GM21737 (cell line): ENCODE results near the gene SLC6A11.

Experiments
- ATAC-seq: cut with Tn5 transposase; IDR thresholded peaks from one replicate; pipeline ENCODE4 v1.9.1; 2021; ENCODE audit warnings: mild to moderate bottlenecking, moderate library complexity; ENCODE audit not compliant: unreplicated experiment

SLC6A11 gene

DNA sequence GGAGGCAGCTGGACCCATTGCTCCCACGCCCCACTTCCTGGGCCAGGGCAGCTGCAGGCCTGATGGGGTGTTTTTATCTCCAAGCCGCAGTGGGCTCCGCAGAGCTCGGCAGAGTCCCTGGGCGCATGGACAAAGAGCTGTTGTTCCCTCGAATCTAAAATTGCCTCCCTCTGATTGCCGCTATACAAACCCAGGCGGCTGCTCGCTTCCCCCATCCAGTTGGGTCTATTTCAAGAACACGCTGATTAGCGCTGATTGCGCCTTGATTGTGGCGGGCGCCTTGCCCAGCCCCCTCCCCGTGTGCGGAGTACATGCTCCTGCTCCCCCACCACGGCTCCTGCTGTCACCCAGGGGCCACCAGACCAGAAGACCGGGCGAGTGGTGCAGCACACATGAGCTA, 133.2 kb downstream of the SLC6A11 start:
- no peak for ATAC-seq

DNA sequence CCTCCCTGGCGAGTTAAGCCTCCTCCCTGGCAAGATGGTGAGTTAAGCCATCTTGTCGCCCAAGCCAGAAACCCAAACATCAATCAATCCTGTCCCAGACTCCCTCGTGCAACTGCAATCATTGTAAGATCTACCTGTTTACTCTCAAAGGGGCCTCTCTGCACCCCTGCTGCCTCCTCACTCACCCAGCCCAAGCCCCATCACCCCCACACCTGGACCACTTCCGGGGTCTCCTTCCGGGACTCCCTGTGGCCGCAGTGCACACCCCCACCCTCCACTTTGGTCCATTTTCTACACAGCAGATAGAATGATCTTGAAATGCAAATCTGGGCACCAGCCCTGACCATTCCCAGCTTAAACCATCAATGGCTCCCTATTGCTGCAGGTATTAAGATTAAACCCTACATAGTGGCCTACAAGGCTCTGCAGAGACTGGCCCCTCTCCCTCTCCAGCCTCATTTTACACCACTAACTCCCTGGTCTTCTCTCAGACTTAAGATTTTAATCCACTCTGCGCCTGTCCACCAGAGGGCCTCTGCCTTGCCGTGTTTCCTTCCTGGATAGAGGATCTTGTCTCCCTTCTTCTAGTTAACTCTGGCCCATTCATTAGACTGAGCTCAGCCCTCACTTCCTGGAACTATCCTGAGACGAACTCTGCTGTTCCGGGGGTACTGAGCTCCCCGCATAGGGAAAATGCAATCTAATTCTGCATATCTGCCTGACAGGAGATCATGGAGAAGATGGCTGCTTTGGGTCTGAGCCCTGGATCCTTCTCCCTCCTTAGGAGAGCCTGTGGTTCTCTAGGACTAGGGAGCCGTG, 134.7 kb downstream of the SLC6A11 start:
- no peak for ATAC-seq

DNA sequence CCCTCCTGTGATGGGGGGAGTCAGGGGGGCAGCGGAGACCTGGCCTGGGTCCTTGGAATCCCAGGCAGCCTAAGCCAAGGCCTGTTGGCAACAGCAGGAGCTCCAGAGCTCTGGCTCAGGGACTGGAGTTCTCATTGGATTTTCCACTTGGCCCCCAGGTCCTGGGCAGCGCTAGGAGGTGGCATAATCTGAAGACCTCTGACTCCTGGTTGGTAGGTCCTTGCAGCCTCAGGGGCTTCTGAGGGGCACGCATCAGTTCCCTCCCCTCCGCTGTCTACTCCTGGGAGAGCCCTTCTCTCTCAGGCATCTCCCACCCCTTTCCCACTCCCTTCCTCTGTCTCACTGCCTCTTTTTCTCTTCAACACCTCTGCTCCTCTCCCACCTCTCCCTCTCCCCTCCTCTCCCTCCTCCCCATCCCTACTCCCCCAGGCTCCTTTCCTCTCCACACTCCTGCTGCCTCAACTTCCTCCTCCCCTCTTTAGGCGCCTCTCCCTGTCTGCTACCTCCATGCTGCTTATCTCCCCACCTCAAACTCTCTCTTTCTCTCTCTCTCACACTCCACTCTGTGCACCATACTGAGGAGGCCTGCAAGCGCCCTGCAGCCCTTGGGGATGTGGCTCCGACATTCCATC, 135.4 kb downstream of the SLC6A11 start:
- ATAC-seq: no peak

DNA sequence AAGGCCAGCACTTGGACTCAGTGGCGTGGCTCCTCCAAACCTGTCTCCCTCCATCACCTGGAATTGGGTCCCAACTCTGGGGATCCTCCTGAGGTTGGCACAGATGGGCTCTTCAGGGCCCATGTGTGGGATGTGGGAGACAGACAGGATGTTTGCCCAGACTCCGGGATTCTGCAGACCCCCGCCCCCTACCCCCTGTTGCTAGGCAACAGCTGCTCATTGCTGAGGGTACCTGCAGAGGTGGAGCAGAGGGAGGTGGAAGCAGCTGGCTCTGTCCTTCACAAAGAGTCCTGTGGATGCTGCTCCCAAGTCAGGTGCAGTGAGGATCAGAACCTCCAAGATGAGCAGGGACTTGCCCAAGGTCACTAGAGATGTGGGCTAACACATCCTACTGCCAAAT, 136.5 kb downstream of the SLC6A11 start:
- no peak for ATAC-seq

DNA sequence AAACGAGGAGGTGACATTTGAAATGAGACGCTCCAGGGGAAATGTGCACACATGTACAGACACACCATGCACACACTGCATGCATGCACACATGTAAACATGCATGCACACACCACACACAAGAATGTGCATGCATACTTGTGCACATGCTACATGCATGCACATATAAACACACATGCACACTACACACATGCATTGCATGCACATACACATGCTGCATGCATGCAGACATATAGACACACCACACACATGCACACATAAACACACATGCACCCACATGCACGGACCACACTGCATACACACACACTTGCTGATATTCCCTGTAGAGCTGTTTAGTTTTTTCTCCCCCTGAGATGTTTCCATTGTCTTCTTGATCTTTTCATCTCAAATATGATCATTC, 138.7 kb downstream of the SLC6A11 start:
- no peak for ATAC-seq

DNA sequence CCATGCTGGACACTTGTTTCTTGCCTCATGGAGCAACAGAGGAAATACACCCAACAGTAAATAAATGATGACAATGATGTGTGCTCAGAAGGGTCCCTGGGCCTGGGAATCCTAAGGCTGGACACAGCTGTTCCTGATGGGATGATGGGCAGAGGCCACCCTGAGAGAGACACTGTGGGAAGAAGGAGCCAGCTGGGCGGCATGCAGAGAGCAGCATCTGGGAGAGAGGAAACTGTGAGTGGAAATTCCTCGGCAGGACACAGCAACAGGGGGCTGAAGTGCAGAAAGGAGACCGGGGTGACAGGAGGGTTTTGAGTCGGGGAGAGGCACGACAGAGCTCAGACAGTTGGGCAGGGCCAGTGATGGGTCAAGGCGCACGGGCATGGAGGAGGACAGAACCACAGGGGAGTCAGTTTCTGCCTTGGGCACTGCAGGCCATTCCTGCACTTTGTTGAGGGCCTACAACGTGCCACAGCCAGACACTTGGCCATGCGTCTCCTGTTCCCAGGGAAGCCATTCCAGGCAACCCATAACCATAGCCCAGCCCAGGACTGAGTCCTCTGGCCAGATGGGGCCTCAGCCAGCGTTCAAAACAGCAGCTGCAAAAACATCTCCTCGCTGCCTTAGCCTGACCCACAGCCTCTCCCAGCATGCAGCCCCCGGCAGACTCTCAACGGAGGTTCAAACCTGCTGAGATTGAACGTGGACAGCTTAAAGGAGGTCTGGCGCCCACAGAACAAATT, 139.9 kb downstream of the SLC6A11 start:
- ATAC-seq: no peak

DNA sequence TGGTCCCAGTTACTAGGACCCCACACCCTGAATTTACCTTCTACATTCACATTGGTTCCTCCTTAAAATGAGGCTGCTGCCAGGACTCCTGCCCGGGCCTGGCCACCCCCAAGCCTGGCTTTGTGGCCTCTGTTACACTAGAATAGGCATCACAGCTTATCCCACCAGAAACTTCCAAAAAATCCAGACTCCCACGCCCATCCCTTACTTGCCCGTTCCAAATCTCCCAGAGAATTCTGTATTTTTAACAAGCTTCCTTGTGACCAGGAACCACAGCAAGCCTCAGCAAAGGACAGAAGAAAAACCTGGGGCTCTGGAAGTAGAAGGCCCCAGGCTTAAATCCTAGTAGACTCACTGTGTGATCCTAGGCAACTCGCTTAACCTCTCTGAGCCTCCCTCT, 140.5 kb downstream of the SLC6A11 start:
- ATAC-seq: no peak

DNA sequence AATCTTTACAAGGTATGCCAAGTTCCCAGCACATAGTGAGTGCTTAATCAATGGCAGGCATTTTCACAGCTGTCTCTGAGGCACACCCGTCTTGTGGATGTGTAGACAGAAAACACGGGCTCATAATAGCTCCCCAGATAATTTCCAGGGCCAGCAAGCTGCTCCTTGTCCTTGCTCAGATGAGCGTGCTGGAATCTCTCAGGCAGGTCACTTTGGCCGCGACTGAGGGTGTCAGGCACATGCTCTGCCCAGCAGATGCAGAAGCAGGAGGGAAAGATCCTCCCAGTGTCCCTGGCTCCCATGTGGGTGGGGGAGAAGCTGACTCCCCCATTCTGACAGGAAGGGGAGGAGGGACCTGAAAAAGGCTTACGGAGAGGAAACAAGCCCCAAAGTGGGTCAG, 141.0 kb downstream of the SLC6A11 start:
- ATAC-seq: no peak

DNA sequence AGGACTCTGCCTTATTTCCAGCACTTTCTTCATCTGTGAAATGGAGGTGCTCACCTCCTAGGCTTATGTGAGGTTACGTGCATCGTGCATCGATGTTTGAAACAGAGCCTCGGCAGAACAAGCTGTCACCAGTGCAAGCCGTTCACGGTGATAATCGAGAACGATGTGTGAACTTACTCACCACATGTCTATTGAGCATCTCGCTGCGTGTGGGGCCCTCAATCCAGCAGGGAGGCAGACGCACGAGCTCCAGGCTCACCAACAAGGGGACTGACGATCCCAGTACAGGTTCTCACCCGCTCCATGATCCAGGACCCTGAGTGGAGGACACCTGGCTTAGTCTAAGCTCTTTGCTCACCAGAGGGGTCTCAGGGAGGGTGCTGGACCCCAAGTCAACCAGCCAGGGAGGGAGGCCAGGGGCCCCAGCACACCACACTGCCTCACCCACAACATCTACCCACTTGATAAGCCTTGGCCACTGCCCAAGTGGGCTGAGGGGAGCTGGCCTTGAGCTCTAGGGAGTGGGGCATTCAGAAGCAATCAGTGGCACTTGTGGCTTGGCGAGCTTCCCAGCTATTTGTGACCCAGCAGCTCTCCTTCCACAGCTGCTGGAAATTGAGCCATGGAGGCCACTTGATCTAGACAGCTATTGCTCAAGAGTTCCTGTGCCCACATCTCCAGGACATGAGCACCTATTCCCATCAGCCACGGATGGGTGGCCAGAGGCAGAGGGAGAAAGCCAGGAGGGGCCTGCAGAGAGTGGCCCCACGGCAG, 142.1 kb downstream of the SLC6A11 start:
- ATAC-seq: no peak

DNA sequence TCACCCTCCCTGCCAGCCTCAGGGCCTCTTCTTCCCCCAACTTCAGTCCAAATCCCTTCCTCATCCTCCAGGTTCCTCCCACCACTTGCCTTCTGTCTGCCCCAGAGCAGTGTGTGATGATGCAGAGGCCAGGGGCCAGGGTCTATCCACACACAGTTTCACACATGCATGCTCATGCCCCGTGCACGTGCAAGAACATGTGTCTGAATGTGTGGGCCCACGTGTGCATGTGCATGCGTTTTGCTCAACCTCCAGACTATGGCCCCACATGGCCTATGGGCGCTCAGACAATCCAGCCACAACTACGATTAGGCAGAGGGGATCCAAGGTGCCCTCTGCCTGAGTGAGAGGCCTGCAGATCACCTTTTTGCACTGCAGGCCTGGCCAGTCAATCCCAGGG, 144.2 kb downstream of the SLC6A11 start:
- ATAC-seq: no peak

DNA sequence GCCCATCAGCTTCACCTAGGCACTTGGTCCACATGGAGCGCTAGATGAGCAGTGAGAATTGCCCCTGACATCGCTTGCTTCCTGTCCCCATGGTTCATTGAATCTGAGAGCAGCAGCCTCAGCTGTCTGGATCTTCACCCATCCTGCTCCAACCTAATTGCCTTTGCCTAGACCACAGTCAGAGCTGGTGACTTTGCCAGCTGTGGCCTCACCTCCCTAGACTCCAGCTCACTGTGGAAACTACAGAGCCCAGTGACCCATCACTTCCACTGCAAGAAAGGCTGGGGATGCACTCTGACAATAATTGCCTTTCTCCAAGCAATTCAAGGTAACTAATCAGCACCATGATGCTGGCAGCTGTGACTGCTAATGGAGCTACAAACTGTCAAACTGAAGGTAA, 145.9 kb downstream of the SLC6A11 start:
- no peak for ATAC-seq

DNA sequence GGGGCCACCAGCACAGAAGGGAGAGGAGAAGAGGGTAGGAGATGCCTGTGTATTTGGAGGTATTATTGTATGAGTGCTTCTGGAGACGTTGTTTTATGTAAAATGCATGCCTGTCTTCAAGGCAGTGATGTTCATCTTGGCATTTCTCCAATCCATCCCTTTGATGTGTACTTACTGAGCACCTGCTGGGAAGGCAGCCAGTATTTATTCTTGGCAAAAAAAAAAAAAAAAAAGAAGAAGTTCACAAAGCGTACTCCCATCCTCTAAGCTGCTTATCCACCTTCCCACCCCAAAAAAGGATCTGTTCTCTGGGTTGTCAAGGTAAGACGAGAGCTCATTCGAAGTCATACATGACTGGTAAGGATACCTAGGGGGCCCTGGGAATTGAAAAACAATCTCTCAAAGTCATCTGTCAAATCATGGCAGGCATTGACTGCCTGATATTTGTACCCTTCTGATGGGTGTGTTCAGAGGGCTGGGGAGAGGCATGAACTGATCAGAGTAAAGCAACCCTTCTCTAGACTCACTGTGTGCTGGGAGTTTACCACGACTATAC, 146.5 kb downstream of the SLC6A11 start:
- ATAC-seq: no peak

DNA sequence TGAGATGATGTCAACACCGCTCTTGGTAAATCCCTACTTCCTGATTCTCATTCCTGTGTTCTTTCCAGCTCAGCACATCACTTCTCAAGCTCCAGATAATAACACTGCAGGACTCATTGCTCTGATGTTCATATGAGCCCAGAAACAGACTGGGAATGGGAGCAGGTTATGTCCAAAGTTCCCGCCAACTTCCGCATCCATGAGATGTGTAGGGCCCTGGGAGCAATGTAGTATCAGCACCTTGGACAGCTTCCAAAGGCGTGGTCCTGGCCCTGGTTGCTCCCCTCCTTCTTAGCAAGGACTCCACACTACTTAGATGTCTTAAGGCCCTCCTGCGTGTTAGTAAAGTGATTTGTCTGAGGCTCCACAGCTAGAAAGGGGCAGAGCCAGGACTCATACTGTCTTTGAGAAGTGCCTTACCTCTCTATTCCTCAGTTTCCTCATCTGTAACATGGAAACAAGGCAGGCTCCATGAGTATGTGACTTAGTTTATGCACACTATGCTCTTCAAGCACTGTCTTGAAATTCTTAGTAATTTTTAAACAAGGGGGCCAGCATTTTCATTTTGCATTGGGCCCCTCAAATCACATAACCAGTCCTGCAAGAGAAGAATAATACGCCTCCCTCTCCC, 148.6 kb downstream of the SLC6A11 start:
- no peak for ATAC-seq

DNA sequence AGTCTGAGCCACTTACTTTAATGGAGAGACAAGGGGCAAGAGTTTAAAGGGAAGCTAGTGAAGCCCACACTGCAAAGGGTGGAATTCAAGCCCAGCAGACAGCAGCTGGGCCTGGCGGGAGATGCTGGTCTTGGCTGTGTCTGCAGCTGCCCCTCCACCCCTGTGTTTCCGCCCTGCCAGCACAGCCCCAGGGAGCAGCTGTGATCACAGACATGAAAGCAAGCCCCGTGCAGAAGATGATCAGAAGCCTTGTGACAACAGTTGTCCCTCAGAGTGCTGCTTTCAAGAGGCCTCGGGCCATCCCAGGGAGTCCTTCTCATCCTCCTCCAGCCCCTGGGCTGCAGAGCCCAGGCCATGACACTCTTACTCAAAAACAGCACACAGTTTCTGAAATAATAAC, 152.4 kb downstream of the SLC6A11 start:
- no peak for ATAC-seq

DNA sequence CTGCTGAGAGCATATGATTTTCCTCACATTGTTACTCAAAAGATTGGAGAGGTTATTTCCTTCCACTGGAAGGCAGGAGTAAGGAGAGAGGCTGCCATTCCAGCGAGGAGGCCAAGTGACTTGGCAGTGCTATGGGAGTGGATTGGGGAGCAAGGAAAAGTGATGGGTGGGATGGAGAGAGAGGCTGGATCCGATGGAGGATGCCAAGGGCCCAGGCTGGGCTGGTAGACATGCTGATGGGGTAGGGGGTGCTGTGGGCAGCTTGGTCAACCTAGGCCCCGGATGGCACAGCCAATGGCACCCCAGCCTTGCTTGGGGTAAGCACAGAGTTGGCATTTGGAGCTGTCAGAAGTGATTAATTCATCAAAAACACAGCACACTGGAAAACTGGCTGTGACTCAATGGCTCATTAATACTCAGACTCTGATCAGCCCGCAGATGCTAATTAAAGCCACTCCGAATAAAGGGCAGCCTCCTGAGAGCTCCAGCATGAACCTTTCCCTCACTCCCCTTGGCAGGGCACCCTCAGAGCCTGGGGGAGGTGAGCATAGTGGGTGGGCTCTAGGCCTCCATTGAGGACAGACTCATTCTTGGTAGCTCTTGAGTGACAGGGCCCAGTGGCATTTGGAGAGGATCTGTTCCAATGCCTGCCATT, 154.4 kb downstream of the SLC6A11 start:
- no peak for ATAC-seq

DNA sequence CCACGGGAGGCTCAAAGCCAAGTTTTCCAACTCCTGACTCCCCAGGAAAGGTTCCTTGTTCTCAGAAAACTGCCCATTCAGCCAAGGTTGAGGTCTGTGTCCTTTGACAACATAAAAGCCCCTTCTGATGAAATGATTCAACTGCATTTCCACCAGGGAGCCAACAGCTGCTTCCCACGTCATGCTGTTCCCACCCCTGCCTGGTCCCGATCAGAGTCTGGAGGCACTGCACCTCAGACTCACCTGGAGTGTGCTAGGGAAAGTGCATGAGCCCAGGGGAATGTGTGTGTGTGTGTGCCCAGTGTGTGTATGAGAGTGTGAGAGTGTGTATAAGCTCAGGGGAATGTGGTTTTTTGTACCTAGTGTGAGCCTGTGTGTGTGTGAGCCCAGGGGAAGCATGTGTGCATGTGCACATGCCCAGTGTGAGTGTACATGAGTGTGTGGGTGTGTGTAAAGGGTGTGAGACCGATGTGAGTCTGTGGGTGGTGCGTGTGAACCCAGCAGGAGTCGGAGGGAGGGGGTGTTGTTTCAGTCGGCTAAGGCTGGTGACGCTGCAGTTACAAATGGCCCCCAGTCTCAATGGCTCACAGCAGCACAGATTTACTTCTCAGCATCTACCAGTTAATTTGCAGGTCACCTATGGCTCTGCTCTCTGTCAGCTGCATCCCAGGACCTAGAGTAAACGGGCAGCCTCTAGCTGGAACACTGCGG, 156.2 kb downstream of the SLC6A11 start:
- ATAC-seq: no peak

DNA sequence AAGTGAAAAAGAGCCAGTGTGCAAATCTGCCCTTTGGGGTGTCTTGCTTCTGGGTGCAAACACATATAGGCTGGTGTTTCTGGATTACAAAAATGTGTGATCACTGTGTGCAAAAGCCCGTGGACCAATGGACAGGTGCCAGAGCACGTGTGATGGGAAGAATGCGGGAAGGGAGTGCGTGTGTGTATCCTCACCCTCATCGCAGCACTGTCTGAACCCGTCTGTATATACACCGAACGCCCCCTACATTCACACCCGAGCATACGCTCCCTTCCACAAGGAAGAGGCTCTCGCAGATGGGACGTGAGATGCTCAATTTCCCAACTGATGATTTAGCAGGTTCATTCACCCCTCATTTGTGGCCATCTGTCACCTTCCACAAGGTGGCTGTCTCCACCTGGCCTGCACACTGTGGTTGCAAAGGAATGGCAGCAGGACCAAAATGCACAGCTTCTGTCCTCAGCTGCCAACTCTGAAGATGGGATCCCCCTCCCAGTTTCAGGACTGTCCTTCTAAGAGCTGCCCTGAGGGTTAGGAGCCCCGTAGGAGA, 157.1 kb downstream of the SLC6A11 start:
- ATAC-seq: no peak

DNA sequence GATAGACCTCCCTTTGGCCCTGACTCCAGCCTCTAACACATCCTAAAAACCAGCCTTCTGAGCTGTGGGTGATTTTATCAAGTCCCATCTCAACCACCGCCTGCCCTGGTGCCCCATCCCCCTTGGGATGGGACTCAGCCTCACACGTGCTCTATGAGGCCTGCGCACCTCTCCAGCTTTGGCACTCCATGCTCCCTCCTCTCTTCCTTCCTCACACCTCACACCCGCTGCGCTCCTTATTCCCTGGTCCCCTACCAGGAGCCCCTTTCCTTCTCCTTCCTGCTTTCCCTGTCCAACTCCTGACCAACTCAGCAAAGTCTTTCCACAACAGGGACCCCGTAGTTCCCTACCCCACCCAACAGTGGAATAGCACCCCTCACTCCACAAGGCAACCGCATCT, 158.1 kb downstream of the SLC6A11 start:
- no peak for ATAC-seq

DNA sequence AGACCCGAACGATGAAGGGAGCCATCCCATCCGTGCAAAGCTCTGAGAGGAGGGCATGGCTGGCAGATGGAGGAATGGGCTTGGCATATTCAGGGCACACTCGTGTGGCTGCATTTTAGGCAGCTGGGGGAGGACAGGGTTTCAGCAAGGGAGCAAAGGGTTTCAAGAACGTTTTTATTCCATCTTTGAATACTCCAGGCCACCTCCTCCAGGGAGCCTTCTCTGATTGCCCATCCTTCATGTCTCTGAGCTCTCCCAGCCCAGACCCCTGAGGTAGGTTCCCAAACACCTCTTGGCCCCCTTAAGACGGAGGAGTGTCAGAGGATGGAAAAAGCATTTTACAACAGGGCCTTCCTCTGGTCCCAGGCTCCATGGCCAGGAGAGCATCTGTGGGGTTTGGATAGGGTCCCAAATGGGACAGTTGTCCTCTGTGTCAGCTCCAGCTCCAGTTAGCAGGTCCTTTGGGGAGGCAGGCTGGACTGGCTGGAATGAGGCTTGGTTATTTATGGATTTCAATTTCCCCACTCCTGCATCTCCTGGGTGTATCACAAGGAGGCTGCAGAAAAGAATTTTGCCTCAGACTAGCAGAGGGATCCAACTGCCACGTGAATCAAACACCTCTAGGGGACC, 158.8 kb downstream of the SLC6A11 start:
- no peak for ATAC-seq
